Astrocyte of the cerebellum (primary cell): ENCODE measurements around the gene DTYMK.

Experiments used
- DNase-seq: peaks from one replicate; pipeline ENCODE4 v3.0.0-alpha.2; 2011; ENCODE audit warnings: low read depth
- H3K4me3 ChIP-seq: 2 replicates; pipeline ENCODE4 v1.5.1; 2011; ENCODE audit warnings: mild to moderate bottlenecking, low read depth, low read length, moderate library complexity
- CTCF ChIP-seq: IDR thresholded peaks from 2 replicates; pipeline ENCODE4 v1.5.1; 2012; ENCODE audit warnings: low read length, low read depth, moderate library complexity, mild to moderate bottlenecking; ENCODE audit errors: missing control alignments
- in situ Hi-C: cut with HindIII; loops from 2 replicates; pipeline ENCODE4 v1.10.0; 2017; ENCODE audit warnings: low sequenced_read_pairs

DTYMK gene

GRCh38 chr2:241645915-241646645, 40.5 kb downstream of the DTYMK start:
- in situ Hi-C loops, result no loop called here
- no peak for DNase-seq
- H3K4me3 ChIP-seq, result no peak overlapping the region

GRCh38 chr2:241645056-241645914, 41.3 kb downstream of the DTYMK start:
- in situ Hi-C loops, result no loop called here
- TF ChIP-seq CTCF, result no peak
- DNase-seq, result no peak
- no peak overlapping the region for H3K4me3 ChIP-seq

More at GRCh38 chr2:241645915-241646645, 40.5 kb downstream of the DTYMK start:
- TF ChIP-seq CTCF, result no peak

- in situ Hi-C loops, result no loop called here
- DNase-seq, result no peak
- no peak overlapping the region for H3K4me3 ChIP-seq
- TF ChIP-seq CTCF, result no peak
These were observed 45.0 kb downstream of the DTYMK start for GRCh38 chr2:241641631-241642030.

- no peak for DNase-seq
- no peak for TF ChIP-seq CTCF
- in situ Hi-C loops, result no loop called here
- H3K4me3 ChIP-seq, result no peak overlapping the region
These were observed 46.3 kb downstream of the DTYMK start for GRCh38 chr2:241640165-241640795.

GRCh38 chr2:241639385-241639784, 47.2 kb downstream of the DTYMK start:
- TF ChIP-seq CTCF, result no peak
- no peak for DNase-seq
- in situ Hi-C loops, result no loop called here
- no peak overlapping the region for H3K4me3 ChIP-seq

- no peak for DNase-seq
- TF ChIP-seq CTCF, result no peak
- H3K4me3 ChIP-seq, result peak overlapping the region; percentile 86
- in situ Hi-C loops, result no loop called here
These were observed 47.7 kb downstream of the DTYMK start for GRCh38 chr2:241638940-241639339.
